SK-N-SH (cell line): ENCODE measurements around the gene PKNOX2. TPM values are rescaled to one million over a fixed set of nuclear protein-coding genes. Genes with fewer than 3 reads are reported as not detected.

Experiments
- CTCF ChIA-PET: fragments of 300-600, 350-600 bp; formaldehyde crosslinking; extraction: SDS; loops from one replicate; lab custom pipeline; 2021; lab: Yijun Ruan, JAX
- POLR2A ChIA-PET: fragments of 350-600 bp; sonication (Branson Sonifier 250); formaldehyde crosslinking; extraction: SDS; loops from one replicate; lab custom pipeline; 2020; ENCODE audit warnings: antibody characterized with exemption, inconsistent platforms; lab: Yijun Ruan, JAX
- DNase-seq: peaks from one replicate; pipeline ENCODE4 v3.0.0; 2012
- H2AFZ ChIP-seq: fragments of 200-600 bp; sonication (generic); 2 replicates; pipeline ENCODE4 v1.8.1; 2016; ENCODE audit warnings: antibody characterized with exemption, mild to moderate bottlenecking, low read depth
- H3F3A ChIP-seq: fragments of 200-600 bp; sonication (generic); replicated peaks from 2 replicates; pipeline ENCODE3; 2016; ENCODE audit warnings: antibody characterized with exemption, mild to moderate bottlenecking; ENCODE audit not compliant: insufficient read depth
- H3K27ac ChIP-seq, 2 experiments: fragments of 200-500 bp in 1 of 2; fragments of 200-600 bp in 1 of 2; sonication (Bioruptor generic) in 1 of 2; sonication (generic), shearing (Covaris generic) in 1 of 2; 2 replicates each; pipeline versions ENCODE4 v1.5.1 to v1.6.1; 2014 to 2016; ENCODE audit warnings: low read depth in 2 of 2, inconsistent platforms in 1 of 2, low read length in 1 of 2, mild to moderate bottlenecking in 1 of 2, mixed read lengths in 1 of 2
- H3K27me3 ChIP-seq: fragments of 200-600 bp; sonication (generic), shearing (Covaris generic); 2 replicates; pipeline ENCODE4 v1.6.1; 2016; ENCODE audit warnings: mixed run types; ENCODE audit not compliant: insufficient read depth
- H3K36me3 ChIP-seq, 2 experiments: fragments of 200-500 bp in 1 of 2; fragments of 200-600 bp in 1 of 2; sonication (Bioruptor generic) in 1 of 2; sonication (generic) in 1 of 2; replicated peaks in 1 of 2; 2 replicates each; pipeline versions ENCODE3 to v1.5.1; 2014 to 2016; ENCODE audit warnings: low read length in 1 of 2, mild to moderate bottlenecking in 1 of 2; ENCODE audit not compliant: insufficient read depth in 2 of 2, control insufficient read depth in 1 of 2
- H3K4me1 ChIP-seq, 2 experiments: fragments of 200-500 bp in 1 of 2; fragments of 200-600 bp in 1 of 2; sonication (Bioruptor generic) in 1 of 2; sonication (generic), shearing (Covaris generic) in 1 of 2; 2 replicates each; pipeline versions ENCODE4 v1.5.1 to v1.6.1; 2014 to 2016; ENCODE audit warnings: low read depth in 1 of 2, low read length in 1 of 2, mixed run types in 1 of 2; ENCODE audit not compliant: insufficient read depth in 2 of 2, control insufficient read depth in 1 of 2
- H3K4me2 ChIP-seq: fragments of 200-600 bp; sonication (generic), shearing (Covaris generic); 2 replicates; pipeline ENCODE4 v1.6.1; 2017; ENCODE audit warnings: mixed run types
- H3K4me3 ChIP-seq, 2 experiments: fragments of 200-500 bp in 1 of 2; fragments of 200-600 bp in 1 of 2; sonication (Bioruptor generic) in 1 of 2; sonication (generic), shearing (Covaris generic) in 1 of 2; 2 replicates each; pipeline versions ENCODE4 v1.5.1 to v1.8.1; 2014 to 2016; ENCODE audit warnings: low read depth in 2 of 2, inconsistent platforms in 1 of 2, low read length in 1 of 2, mild to moderate bottlenecking in 1 of 2, mixed read lengths in 1 of 2, moderate library complexity in 1 of 2
- H3K79me2 ChIP-seq: fragments of 200-600 bp; sonication (generic); 2 replicates; pipeline ENCODE4 v1.8.1; 2017; ENCODE audit warnings: mild to moderate bottlenecking; ENCODE audit not compliant: insufficient read depth
- H3K9ac ChIP-seq: fragments of 200-600 bp; sonication (generic); 2 replicates; pipeline ENCODE4 v1.6.1; 2017; ENCODE audit warnings: mixed run types
- H3K9me2 ChIP-seq: fragments of 200-600 bp; sonication (generic); 2 replicates; pipeline ENCODE4 v1.6.1; 2017; ENCODE audit warnings: mixed run types
- H3K9me3 ChIP-seq: fragments of 200-600 bp; sonication (generic); 2 replicates; pipeline ENCODE4 v1.6.1; 2017; ENCODE audit warnings: mixed run types, mild to moderate bottlenecking, moderate library complexity
- H4K20me1 ChIP-seq: fragments of 200-600 bp; sonication (generic); 2 replicates; pipeline ENCODE4 v1.6.1; 2017; ENCODE audit warnings: mild to moderate bottlenecking, mixed run types; ENCODE audit not compliant: insufficient read depth
- CHD2 ChIP-seq: fragments of 150-350 bp; IDR thresholded peaks from 2 replicates; pipeline ENCODE4 v1.6.1; 2018; ENCODE audit warnings: low read length; ENCODE audit not compliant: partially characterized antibody
- CTCF ChIP-seq: fragments of 200-600 bp; sonication (generic); IDR thresholded peaks from 2 replicates; pipeline ENCODE4 v1.6.1; 2017; ENCODE audit warnings: antibody characterized with exemption, mild to moderate bottlenecking, moderate library complexity
- EZH2phosphoT487 ChIP-seq: fragments of 200-600 bp; sonication (generic); IDR thresholded peaks from 2 replicates; pipeline ENCODE4 v1.6.1; 2017; ENCODE audit warnings: low read depth, mixed run types, mild to moderate bottlenecking, antibody characterized with exemption, moderate library complexity, borderline replicate concordance
- FOXJ3 ChIP-seq: sonication (generic); formaldehyde crosslinking; IDR thresholded peaks from 2 replicates; pipeline ENCODE4 v1.5.1; 2020; ENCODE audit warnings: mild to moderate bottlenecking, missing genetic modification reagents
- GATA2 ChIP-seq: sonication (generic); formaldehyde crosslinking; IDR thresholded peaks from 2 replicates; pipeline ENCODE4 v1.5.0; 2020; ENCODE audit warnings: mild to moderate bottlenecking, missing genetic modification reagents
- MXI1 ChIP-seq: IDR thresholded peaks from 2 replicates; pipeline ENCODE4 v1.6.1; 2012; ENCODE audit warnings: mild to moderate bottlenecking, low read depth, low read length, improper control_type of control experiment
- NFIC ChIP-seq: IDR thresholded peaks from 2 replicates; pipeline ENCODE4 v1.4.0; 2012; ENCODE audit warnings: borderline replicate concordance
- NRF1 ChIP-seq: IDR thresholded peaks from 2 replicates; pipeline ENCODE4 v1.6.1; 2012; ENCODE audit warnings: low read depth, mild to moderate bottlenecking, low read length
- POLR2AphosphoS5 ChIP-seq: IDR thresholded peaks from 2 replicates; pipeline ENCODE4 v1.6.1; 2012; ENCODE audit warnings: low read depth, low read length
- RCOR1 ChIP-seq: fragments of 150-350 bp; IDR thresholded peaks from 2 replicates; pipeline ENCODE4 v1.6.1; 2017; ENCODE audit warnings: antibody characterized with exemption, low read length
- RFX5 ChIP-seq: IDR thresholded peaks from 2 replicates; pipeline ENCODE4 v1.6.1; 2012; ENCODE audit warnings: mild to moderate bottlenecking, improper control_type of control experiment, low read length
- RXRA ChIP-seq: IDR thresholded peaks from 2 replicates; pipeline ENCODE4 v1.4.0; 2012; ENCODE audit warnings: low read depth, mild to moderate bottlenecking, borderline replicate concordance
- TCF12 ChIP-seq: IDR thresholded peaks from 2 replicates; pipeline ENCODE4 v1.4.0; 2012
- TEAD4 ChIP-seq: IDR thresholded peaks from 2 replicates; pipeline ENCODE4 v1.4.0; 2012; ENCODE audit warnings: mild to moderate bottlenecking, borderline replicate concordance; ENCODE audit not compliant: insufficient read depth
- YY1 ChIP-seq: IDR thresholded peaks from 2 replicates; pipeline ENCODE4 v1.4.0; 2012; ENCODE audit warnings: low read depth, mild to moderate bottlenecking
- WGBS: methylation state at CpG from one replicate; pipeline ENCODE4 v1.1.6; 2017; ENCODE audit warnings: low lambda C conversion rate; 5-methylcytosine and 5-hydroxymethylcytosine counted together
- polyA plus RNA-seq, 3 experiments: library from polyadenylated mRNA; depleted of rRNA; stranded (reverse); fragments of >200 nt; gene quantifications; 2 replicates each; pipeline ENCODE4 v1.2.3, GENCODE V29; 2012
- TF ChIP-seq, protein P1 (sequence below): IDR thresholded peaks from 2 replicates; pipeline ENCODE4 v1.4.0; 2012; ENCODE audit warnings: low read depth, borderline replicate concordance
- TF ChIP-seq, protein P2 (sequence below): IDR thresholded peaks from 2 replicates; pipeline ENCODE4 v1.4.0; 2012; ENCODE audit warnings: low read depth, borderline replicate concordance
- TF ChIP-seq, protein P3 (sequence below): fragments of 150-350 bp; IDR thresholded peaks from 2 replicates; pipeline ENCODE4 v1.6.1; 2017; ENCODE audit warnings: antibody characterized with exemption, low read length, low read depth, borderline replicate concordance

Gene PKNOX2
- polyA plus RNA-seq, 1 of the 3 experiments (the other 2 are of a cell fraction) = 0.02 TPM

DNA sequence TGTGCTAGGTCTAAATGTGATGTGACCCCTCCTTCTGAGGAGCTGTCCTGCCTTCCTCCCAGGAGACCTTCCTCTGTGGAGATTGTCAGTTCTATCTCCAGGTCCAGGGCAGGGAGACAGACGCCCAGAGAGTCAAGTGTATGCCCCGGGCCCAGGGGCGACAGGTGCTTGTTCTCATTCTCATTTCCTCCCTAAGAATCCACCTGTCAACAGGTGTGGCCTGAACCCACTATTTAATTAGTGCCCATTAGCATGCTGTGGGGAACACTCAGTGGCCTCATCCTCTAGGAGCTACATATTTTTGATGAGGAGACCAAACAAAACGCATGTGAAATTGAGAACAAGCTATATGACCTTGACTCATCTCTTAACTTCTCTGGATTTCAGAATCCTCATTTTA, 9.5 kb downstream of the PKNOX2 start:
- ChIA-PET CTCF (interaction anchor here (0.9 to 4.5 kb wide), 6 partner anchors 9 to 255 kb away, joined by 3 to 33 read pairs (median 6); partner anchors contain the start of gene PKNOX2), POLR2A (no interaction called here)
- H3K9me2 ChIP-seq = no peaks in the 10 kb centered on the region
- H3K27ac ChIP-seq = no peak overlapping the region
- H3K36me3 ChIP-seq = no peaks in the 10 kb centered on the region
- H3K9me3 ChIP-seq = no peaks in the 10 kb centered on the region
- WGBS = 44% methylated on average over 3 of the region's 4 CpGs
- no peaks in the 10 kb centered on the region; a peak in 1 of 4 replicates for H3K4me1 ChIP-seq
- no peaks in the 10 kb centered on the region for H3F3A ChIP-seq
- no peaks in the 10 kb centered on the region; the same call in none of the 2 replicates for H3K27me3 ChIP-seq
- no peak for DNase-seq
- H3K9ac ChIP-seq = no peak overlapping the region
- no peak overlapping the region for H2AFZ ChIP-seq
- H3K4me2 ChIP-seq = no peak overlapping the region
- H3K79me2 ChIP-seq = no peaks in the 10 kb centered on the region
- TF ChIP-seq TEAD4 (no peak), YY1 (no peak), GATA2 (CRISPR knock-in tag) (no peak), RFX5 (no peak), NRF1 (no peak), EZH2phosphoT487 (no peak), MXI1 (no peak), CTCF (no peak), CHD2 (no peak), POLR2AphosphoS5 (no peak)
- TF ChIP-seq, protein P1, sequence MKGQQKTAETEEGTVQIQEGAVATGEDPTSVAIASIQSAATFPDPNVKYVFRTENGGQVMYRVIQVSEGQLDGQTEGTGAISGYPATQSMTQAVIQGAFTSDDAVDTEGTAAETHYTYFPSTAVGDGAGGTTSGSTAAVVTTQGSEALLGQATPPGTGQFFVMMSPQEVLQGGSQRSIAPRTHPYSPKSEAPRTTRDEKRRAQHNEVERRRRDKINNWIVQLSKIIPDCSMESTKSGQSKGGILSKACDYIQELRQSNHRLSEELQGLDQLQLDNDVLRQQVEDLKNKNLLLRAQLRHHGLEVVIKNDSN = no peak
- TF ChIP-seq, protein P2, sequence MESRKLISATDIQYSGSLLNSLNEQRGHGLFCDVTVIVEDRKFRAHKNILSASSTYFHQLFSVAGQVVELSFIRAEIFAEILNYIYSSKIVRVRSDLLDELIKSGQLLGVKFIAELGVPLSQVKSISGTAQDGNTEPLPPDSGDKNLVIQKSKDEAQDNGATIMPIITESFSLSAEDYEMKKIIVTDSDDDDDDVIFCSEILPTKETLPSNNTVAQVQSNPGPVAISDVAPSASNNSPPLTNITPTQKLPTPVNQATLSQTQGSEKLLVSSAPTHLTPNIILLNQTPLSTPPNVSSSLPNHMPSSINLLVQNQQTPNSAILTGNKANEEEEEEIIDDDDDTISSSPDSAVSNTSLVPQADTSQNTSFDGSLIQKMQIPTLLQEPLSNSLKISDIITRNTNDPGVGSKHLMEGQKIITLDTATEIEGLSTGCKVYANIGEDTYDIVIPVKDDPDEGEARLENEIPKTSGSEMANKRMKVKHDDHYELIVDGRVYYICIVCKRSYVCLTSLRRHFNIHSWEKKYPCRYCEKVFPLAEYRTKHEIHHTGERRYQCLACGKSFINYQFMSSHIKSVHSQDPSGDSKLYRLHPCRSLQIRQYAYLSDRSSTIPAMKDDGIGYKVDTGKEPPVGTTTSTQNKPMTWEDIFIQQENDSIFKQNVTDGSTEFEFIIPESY = no peak
- H4K20me1 ChIP-seq = no peaks in the 10 kb centered on the region
- no peak overlapping the region for H3K4me3 ChIP-seq

GRCh38 chr11:125174686-125175085, 10.1 kb downstream of the PKNOX2 start:
- no peaks in the 10 kb centered on the region for H3K36me3 ChIP-seq
- no peak overlapping the region for H3K27ac ChIP-seq
- H3K79me2 ChIP-seq = no peaks in the 10 kb centered on the region
- H3K9me3 ChIP-seq = no peaks in the 10 kb centered on the region
- TF ChIP-seq TCF12 (no peak), NFIC (no peak), RCOR1 (no peak), TEAD4 (no peak), RXRA (no peak), FOXJ3 (CRISPR knock-in tag) (no peak)
- TF ChIP-seq, protein P3, sequence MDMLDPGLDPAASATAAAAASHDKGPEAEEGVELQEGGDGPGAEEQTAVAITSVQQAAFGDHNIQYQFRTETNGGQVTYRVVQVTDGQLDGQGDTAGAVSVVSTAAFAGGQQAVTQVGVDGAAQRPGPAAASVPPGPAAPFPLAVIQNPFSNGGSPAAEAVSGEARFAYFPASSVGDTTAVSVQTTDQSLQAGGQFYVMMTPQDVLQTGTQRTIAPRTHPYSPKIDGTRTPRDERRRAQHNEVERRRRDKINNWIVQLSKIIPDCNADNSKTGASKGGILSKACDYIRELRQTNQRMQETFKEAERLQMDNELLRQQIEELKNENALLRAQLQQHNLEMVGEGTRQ = no peak
- TF ChIP-seq, protein P1 = no peak
- no peak overlapping the region for H3K4me3 ChIP-seq
- ChIA-PET POLR2A (no interaction called here), CTCF (interaction anchor here (0.7 to 4.5 kb wide), 7 partner anchors 11 to 254 kb away, joined by 3 to 33 read pairs (median 3); partner anchors contain the start of gene PKNOX2)
- no peaks in the 10 kb centered on the region for H3F3A ChIP-seq
- no peak for DNase-seq
- H3K9me2 ChIP-seq = no peaks in the 10 kb centered on the region
- H2AFZ ChIP-seq = no peak overlapping the region
- 9% methylated on average over 4 of the region's 8 CpGs for WGBS
- H3K4me1 ChIP-seq = no peaks in the 10 kb centered on the region; a peak in 1 of 4 replicates
- H3K9ac ChIP-seq = no peak overlapping the region
- H3K4me2 ChIP-seq = no peak overlapping the region
- H3K27me3 ChIP-seq = no peaks in the 10 kb centered on the region; the same call in none of the 2 replicates
- H4K20me1 ChIP-seq = no peaks in the 10 kb centered on the region
